GM18511 (cell line): ENCODE results near the gene DYRK1A.

ENCODE experiments used
- ATAC-seq: cut with Tn5 transposase; IDR thresholded peaks from one replicate; pipeline ENCODE4 v1.9.1; 2021; ENCODE audit warnings: mild to moderate bottlenecking, moderate library complexity; ENCODE audit not compliant: unreplicated experiment

The DYRK1A gene

DNA sequence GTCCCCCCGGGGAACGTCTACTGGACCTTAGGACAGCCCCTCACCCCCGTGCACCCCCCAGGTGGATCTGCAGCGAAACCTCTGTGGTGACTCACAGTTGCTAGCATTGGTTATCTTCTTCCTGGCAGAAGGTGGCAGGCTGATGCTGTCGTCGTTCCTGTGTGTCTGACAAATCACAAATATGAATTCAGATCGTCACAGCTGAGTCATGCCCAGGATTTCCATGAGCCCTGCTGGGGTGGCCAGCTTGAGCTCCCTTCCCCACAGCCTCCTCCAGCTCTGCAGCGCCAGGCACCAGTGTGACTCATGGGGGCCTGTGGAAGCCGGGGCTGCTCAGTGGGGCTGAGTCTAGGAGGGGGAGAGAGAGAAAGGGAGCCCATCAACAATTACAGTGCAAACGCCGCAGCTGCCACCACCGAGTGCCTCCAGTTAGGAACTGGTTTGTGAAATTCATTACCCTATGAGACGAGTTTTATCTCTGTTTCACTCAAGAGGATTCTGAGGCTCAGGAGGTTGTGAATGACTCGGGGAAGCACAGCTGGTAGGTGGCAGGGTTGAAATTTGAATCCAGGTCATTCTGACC lies 197.9 kb downstream of the DYRK1A start:
- ATAC-seq: peak; percentile 64

DNA sequence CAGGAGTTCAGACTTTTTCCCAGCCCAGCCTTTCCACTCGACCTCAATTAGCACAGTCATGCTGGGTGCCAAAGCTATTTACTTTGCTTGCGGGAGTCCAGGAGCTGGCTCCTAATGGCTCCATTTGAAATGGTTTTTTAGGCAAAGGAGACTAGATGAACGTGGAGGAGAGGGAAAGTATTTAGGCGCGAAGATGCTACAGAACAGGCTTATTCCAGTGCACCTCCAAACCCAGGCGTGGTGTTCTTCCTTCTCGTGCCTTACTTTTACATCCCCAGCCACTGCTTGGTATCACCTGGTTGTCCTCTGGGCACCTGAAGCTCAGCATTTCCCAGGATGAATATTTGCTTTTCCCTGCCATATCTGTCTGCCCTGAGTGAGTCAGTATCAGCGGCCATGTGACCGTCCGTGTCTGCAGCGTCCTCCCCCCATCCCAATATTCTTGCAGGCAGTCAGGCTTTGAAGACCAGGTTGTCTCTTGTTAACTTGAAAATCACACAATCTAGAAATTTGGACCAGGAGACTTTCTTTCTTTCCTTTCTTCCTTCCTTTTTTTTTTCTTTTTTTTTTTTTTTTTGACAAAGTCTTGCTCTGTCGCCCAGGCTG lies 198.5 kb downstream of the DYRK1A start:
- ATAC-seq: no peak

DNA sequence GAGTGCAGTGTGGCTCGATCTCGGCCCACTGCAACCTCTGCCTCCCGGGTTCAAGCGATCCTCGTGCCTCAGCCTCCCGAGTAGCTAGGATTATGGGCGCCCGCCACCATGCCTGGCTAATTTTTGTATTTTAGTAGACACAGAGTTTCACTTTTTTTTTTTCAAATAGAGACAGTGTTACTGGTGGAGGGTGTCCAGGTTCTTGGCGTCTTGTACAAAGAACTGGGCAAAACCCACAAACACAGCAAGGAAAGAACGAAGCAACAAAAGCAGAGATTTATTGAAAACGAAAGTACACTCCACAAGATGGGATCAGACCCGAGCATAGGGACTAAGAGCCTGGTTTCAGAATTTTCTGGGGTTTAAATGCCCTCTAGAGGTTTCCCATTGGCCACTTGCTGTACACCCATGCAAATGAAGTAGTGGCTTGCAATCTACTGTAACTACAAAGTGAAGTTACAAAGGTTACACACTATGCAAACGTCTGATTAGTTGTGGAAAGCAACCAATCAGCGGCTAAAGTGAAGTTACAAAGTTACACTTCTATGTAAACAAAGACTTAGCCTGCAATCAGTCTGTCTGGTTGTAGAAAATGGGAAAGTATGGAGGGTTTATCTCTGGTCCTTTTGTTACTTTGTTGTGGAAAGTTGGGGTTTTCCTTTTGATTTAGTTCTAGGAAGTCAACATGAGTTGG lies 199.1 kb downstream of the DYRK1A start:
- ATAC-seq: no peak

DNA sequence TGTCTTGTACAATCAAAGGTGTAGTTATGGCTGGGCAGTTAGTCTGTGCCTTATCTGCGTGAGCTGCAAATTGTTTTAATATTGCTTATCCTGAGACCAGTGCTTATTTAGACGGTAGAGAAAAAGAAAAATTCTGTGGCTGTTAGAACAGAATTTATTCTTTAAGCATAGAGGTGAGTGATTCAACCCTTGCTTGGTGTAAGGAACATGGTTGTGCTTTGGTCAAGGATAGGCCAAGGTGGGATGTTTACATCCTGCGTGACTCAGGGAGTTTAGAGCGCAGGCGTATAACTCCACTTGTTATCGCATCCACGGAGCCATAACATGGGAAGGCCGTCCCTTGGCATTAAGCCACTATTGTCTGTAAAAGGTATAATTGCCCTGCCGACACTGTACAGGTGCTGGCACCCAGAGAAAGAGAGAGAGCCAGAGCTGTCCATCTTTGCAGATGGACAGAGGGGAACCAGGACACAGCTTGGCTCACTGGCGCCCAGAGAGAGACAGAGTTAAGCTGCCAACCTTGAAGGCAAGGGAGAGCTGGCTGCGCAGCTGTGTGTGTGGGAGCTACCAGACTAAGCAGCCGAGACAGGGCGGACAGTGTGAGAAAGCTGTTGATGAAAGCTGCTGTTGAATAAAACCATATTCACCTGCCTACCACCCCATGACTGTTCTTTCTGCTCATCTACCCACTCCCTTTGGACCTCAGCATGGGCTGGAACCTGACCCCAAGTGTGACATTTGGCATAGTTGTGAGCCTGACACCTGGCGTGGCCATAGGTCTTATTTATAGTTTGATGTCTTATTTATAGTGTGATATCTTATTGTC lies 200.4 kb downstream of the DYRK1A start:
- ATAC-seq: no peak

DNA sequence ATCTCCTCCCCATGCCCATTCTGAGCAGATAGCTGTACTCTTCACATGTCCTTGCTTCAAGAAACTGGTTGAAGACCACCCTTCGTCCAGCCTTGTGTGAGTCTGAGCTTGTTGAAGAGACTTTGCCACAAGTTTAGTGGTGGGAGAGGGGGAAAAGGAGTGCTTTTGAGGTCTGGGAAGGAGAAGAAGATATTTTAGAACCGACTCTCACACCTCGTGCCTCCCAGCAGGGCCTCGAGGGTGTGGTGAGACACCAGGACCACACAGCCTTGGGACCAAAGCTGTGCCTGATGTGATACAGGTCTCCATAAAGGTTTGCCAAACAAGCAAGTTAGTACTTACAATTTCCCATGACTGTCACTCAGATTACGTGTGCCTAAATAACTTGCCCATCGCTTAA lies 201.8 kb downstream of the DYRK1A start:
- ATAC-seq: no peak

DNA sequence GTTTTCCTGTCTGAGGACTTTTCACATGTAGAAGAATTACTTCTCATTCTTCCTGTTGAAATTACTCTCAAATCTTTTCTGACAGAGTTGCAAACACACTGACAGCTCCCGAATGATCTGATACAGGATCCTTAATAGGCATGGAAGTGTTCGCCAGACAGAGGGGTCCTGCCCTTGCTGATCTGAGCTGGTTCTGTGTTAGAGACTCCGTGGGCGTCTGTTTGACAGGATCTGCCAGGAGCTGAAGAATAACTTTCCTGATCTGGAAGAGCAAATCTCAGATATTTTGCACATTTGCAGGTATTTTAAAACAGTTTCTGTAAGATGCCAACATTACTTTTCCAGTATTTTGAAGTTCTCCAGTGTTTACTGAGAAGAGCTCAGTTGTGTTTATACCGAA lies 202.3 kb downstream of the DYRK1A start:
- ATAC-seq: no peak

DNA sequence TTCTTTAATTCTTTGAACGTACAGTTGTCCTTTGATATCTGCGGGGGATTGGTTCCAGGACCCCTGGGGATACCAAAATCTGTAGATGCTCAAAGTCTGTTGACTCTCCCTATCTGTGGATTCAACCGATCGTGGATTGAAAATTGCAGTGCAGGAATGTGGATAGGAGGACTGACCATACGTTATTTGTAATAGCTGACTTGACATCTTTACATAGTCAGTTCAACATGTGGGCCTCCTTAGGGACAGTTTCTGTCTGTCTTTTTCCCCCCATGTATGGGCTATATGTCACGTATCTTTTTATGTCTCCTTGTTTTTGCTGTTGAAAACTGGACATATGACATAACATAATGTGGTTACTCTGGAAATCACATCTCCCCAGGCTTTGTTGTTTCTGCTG lies 204.9 kb downstream of the DYRK1A start:
- ATAC-seq: no peak

DNA sequence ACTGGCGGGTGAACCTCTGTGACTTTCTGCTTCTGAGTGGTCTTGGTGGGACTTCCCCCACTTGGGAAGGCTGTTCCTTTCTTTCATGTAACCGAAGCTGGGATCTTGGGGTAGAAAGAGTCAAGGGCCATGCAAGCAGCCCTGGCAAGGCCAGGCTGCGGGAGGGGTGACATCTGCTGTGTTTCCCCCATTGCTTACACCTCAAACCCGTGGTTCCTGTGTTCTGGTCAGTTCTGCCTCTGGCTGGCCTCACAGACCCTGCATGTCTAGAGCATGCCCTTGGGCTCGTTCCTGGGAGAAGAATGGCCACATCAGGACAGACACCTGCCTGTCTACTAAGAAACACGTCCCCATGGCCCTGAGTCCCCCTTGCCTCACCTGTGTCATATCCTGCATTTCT lies 207.7 kb downstream of the DYRK1A start:
- no peak for ATAC-seq

DNA sequence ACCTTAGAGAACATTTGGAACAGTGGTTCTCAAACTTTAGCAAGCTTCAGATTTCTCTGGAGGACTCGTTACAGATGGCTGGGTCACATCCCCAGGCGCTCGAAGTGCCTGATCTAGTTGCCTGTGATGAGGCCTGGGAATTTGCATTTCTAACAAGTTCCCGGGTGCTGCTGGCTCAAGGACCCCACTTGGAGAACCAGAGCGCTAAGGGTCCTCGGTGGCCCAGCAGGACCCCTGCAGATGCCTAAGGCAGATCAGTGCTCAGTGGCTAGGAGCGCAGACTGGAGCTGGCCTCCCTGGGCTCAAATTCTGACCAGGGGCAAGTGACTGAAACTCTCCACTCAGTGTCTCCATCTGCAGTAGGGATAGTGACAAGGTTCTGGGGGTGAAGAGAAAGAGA lies 208.2 kb downstream of the DYRK1A start:
- no peak for ATAC-seq

DNA sequence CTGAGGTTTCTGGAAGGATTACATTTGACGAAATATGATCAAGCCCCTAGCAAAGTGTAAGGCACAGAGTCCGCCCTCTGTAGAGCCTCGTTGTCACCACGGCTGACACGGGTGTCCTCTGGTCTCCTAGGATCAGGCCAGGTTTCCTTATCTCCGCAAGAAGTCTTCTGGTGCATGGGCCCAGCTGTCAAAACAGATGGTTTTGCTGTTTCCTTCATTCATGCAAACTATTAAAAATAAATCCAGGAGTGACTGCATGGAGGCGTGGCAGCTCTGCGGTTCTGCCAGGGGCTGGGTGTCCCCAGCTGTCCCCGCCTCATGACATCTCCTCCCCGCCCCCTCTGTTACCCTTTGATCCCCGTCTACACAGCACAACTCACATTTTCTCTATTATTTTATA lies 209.0 kb downstream of the DYRK1A start:
- no peak for ATAC-seq
